GM19238 (cell line): Measurements from ENCODE around the gene ADTRP.

Experiments
- DNase-seq: peaks from one replicate; pipeline ENCODE4 v3.0.0; 2011; ENCODE audit warnings: low spot score; ENCODE audit not compliant: insufficient read length

The ADTRP gene

GRCh38 chr6:11774426-11774825 is 4.2 kb downstream of the ADTRP start:
- no peak for DNase-seq

- DNase-seq, result no peak
Observed at GRCh38 chr6:11773581-11773980, 5.0 kb downstream of the ADTRP start.

GRCh38 chr6:11773013-11773412 is 5.6 kb downstream of the ADTRP start:
- no peak for DNase-seq

GRCh38 chr6:11772109-11772825 is 6.3 kb downstream of the ADTRP start:
- DNase-seq, result no peak

- no peak for DNase-seq
Observed at GRCh38 chr6:11771473-11772048, 7.0 kb downstream of the ADTRP start.

- DNase-seq, result no peak
Observed at GRCh38 chr6:11770546-11771466, 7.8 kb downstream of the ADTRP start.

- no peak for DNase-seq
Observed at GRCh38 chr6:11769811-11770545, 8.6 kb downstream of the ADTRP start.

GRCh38 chr6:11769244-11769643 is 9.4 kb downstream of the ADTRP start:
- no peak for DNase-seq

GRCh38 chr6:11767978-11768756 is 10.4 kb downstream of the ADTRP start:
- DNase-seq, result no peak

- DNase-seq, result no peak
Observed at GRCh38 chr6:11767458-11767857, 11.1 kb downstream of the ADTRP start.

GRCh38 chr6:11766589-11767450 is 11.8 kb downstream of the ADTRP start:
- DNase-seq, result no peak

GRCh38 chr6:11766043-11766442 is 12.6 kb downstream of the ADTRP start:
- no peak for DNase-seq

- no peak for DNase-seq
Observed at GRCh38 chr6:11764250-11764604, 14.4 kb downstream of the ADTRP start.

GRCh38 chr6:11763460-11764249 is 14.9 kb downstream of the ADTRP start:
- DNase-seq, result no peak

- DNase-seq, result no peak
Observed at GRCh38 chr6:11762794-11763459, 15.7 kb downstream of the ADTRP start.

- no peak for DNase-seq
Observed at GRCh38 chr6:11761744-11762620, 16.6 kb downstream of the ADTRP start.

GRCh38 chr6:11760015-11760473 is 18.6 kb downstream of the ADTRP start:
- DNase-seq, result no peak
